HG03571 (cell line): ENCODE results near the gene MAGI3.

Source experiments
- ATAC-seq: cut with Tn5 transposase; IDR thresholded peaks from one replicate; pipeline ENCODE4 v1.9.1; 2021; ENCODE audit not compliant: unreplicated experiment

Gene MAGI3

GRCh38 chr1:113647164-113647563 is 256.8 kb downstream of the MAGI3 start:
- no peak for ATAC-seq

GRCh38 chr1:113648478-113648877 is 258.2 kb downstream of the MAGI3 start:
- ATAC-seq: no peak

- ATAC-seq: no peak
Observed at GRCh38 chr1:113652771-113653170, 262.5 kb downstream of the MAGI3 start.

DNA sequence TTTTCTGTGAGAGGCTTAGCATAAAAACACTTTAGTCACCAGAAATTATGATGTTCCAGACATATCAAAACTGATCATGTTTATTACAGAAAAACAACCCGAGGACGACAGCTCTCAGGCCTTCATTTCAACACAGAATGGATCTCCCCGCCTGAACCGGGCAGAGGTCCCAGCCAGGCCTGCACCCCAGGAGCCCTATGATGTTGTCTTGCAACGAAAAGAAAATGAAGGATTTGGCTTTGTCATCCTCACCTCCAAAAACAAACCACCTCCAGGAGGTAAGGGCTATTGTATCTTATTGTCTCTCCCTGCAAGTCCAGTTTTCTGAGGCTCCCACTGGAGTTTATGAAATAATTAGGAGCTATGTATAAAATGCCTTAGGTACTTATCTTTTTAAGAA is 263.4 kb downstream of the MAGI3 start:
- no peak for ATAC-seq

- ATAC-seq: no peak
Observed at GRCh38 chr1:113654883-113655282, 264.6 kb downstream of the MAGI3 start.

DNA sequence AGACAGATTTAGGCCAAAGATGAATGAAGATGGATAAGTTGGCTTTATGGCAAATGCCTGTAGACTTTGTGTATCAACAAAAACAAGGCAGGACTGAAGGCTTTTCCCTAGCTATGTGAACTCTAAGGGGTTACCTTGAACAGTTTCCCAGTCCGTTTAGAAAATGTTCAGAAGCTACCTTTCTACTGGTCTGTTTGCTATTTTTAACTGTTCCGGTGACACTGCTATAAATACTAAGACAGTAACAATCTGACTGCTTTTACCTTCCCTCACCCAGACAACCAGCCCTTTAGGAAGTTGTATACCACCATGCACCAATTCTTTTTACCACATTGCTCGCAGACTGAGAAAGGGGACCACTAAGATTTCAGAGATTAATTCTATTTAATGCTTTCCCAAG is 266.8 kb downstream of the MAGI3 start:
- no peak for ATAC-seq

GRCh38 chr1:113657556-113658063 is 267.3 kb downstream of the MAGI3 start:
- no peak for ATAC-seq

DNA sequence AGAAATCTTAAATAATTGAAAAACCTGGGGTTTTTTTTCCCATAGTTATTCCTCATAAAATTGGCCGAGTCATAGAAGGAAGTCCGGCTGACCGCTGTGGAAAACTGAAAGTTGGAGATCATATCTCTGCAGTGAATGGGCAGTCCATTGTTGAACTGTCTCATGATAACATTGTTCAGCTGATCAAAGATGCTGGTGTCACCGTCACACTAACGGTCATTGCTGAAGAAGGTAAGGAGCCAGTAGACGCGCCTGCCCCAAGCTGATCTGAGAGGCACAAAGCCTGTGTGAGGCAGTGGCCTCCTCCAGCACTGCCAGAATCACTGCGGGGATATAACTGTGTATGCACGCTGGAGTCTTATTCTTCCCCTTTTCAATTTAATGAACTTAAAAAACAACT is 268.7 kb downstream of the MAGI3 start:
- ATAC-seq: no peak

DNA sequence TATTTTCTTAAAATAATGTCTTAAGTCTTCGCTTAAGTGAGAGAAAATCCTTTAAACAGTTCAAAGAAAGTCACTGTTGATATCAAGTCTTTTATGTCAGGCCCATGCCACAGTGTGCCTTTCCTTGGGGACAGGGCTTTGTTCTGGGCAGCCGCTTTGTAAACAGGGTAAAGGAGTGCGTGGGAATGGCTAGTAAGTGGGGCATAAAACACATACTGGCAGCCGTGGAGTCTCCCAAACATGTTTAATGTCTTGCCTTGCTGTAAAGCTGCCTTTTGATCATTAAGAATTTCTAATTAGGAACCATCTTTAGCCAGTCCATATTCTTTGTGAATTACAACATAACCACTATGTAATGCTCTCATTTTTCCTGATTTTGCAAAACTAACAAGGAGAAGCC is 269.2 kb downstream of the MAGI3 start:
- ATAC-seq: no peak

- no peak for ATAC-seq
Observed at GRCh38 chr1:113660088-113660487, 269.8 kb downstream of the MAGI3 start.

DNA sequence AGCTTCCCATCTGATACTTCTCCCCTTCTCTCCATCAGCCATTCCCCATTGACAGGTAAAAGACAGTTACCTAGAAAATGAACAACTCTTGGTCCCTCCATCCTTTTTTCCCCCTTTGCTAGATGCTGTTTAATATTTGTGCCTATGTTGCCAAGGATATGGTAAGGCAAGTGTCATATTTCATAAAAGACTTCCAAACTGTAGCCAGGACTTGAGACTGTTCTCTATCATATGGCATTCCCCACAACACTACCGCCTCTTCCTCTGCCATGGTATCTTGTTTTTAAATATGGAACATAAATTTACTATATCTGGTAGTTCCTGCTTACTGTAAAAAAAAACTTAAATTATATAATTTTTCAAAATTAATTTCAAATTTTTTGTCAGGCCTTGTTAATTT is 271.8 kb downstream of the MAGI3 start:
- ATAC-seq: no peak

- no peak for ATAC-seq
Observed at GRCh38 chr1:113663165-113663951, 273.0 kb downstream of the MAGI3 start.

DNA sequence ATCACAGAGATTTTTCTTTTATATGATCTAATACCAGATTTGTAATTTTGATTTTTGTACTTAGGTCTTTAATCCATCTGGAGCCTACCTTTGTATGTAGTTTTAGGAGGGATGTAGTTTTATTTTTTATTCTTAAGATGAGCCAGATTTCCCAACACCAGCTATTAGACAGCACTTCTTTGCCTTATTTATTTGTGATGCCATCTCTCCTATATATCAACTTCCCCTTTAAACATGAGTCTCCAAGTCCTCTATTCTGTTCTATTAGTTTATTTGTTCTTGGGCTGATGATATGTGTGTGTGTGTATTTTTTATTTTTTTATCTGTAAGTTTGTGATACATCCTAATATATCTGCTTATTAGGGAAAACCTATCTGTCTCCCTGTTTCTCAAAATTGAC is 274.8 kb downstream of the MAGI3 start:
- no peak for ATAC-seq

DNA sequence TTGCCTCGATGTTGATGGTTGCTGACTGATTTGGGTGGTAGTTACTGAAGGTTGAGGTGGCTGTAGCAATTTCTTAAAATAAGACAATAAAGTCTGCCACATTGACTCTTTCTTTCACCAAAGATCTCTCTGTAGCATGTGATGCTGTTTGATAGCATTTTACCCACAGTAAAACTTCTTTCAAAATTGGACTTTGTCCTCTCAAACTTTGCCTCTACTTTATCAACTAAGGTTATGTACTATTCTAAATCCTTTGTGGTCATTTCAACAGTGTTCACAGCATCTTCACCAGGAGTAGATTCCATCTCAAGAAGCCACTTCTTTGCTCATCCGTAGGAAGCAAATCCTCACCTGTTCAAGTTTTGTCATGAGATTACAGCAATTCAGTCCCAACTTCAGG is 275.8 kb downstream of the MAGI3 start:
- no peak for ATAC-seq

DNA sequence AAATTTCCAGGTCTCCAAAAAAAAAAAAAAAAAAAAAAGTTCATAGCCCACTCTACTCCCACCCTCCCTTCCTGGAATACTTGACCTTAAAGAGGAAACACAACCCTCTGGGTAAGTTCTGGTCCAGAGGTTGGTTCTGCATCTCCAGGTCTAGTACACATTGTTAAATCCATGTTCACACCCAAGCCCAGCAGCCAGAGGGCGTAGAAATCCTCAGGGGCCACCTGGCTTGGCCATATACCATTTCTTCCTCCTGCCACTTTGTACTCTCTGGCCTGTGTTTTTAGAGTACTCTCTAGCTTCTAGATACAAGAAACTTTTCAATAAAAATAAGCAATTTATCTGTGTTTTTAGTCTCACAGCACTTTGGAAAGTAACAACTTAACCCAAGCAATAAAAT is 279.7 kb downstream of the MAGI3 start:
- no peak for ATAC-seq

DNA sequence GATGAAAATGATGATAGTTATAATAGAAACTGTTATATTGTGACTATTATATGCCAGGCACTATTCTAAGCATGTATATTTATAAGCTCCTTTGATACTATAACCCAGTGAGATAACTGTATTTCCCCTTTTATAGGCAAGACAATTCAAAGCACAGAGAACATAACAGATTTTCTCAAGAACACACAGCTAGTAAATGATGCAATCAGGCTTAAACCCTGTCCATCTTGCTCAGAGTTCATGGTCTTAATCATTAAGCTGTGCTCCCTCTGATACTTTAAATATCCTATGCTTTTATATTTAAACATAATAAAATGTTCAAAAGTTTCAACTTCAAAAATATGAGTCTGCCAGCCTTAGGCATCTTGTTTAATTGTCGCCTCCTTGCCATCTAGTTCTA is 280.3 kb downstream of the MAGI3 start:
- no peak for ATAC-seq

- ATAC-seq: no peak
Observed at GRCh38 chr1:113672491-113672890, 282.2 kb downstream of the MAGI3 start.

GRCh38 chr1:113674591-113674990 is 284.3 kb downstream of the MAGI3 start:
- ATAC-seq: no peak

GRCh38 chr1:113675302-113675701 is 285.0 kb downstream of the MAGI3 start:
- no peak for ATAC-seq

DNA sequence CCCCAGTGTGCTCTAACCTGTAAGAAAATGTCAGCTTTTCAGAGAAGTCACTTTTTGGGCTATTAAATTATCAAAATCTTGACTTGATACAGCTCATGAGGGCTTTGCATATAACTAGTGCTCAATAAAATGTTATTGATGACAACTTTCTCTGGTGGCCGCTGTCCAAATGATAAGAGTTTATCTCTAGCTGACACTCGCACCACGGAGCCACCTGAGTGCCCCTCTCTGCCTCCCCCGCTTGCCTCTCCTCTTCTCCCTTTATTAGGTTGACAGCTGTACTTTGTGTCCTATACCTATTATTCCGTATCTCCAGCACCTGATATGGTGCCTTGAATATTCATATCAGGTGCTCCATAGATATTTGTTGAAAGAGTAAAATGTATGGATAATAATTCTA is 286.2 kb downstream of the MAGI3 start:
- no peak for ATAC-seq

DNA sequence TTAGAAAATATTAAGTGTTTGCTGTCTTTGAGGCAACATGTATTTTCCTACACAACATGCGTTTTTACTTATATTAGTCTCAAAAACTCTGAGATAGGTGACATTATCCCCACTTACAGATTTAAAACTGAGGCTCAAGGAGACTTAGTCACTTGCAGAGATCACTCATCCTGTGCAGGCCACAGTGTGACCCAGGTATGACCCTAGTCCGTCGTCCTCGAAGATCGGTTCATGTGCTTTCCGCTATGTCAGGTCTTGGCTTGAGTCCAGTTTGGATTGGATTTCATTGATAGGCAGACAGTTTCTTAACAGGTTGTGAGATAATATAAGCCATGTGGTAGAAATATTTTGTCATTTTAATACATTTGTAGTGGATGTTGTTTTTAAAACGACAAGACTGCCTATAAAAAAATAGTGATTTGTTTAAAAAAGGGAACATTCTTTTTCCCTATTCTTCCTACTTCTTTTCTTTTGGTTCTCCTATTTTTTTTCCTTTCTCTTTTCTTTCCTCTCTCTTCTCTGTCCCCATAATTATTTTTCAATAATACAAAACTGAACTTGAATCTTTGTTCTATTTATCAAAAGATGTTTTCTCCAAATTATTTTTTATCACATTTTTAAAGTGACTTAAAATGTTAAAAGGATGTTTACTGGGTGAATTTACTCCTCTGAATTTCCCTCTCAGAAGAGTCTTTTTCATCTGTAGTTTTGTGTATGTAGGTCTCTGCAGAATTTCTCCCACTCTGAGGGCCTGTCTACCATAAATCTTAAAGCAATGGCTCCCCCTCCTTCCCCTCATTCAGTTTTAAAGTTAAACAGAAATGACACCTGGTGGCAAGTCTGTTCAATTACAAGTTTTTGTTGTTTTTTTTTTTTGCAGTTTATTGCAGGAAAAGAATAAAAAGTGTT is 287.2 kb downstream of the MAGI3 start:
- ATAC-seq: no peak

GRCh38 chr1:113678159-113678469 is 287.8 kb downstream of the MAGI3 start:
- ATAC-seq: no peak
